Loucy (cell line): ENCODE measurements around the gene STAT5B.

ENCODE experiments used
- H2AFZ ChIP-seq: fragments of 200-600 bp; sonication (generic); 2 replicates; pipeline ENCODE4 v1.6.0; 2016; ENCODE audit warnings: antibody characterized with exemption, mild to moderate bottlenecking, low read length, moderate library complexity
- H3F3A ChIP-seq: fragments of 200-600 bp; 2 replicates; pipeline ENCODE4 v1.6.0; 2016; ENCODE audit warnings: antibody characterized with exemption, low read depth, mild to moderate bottlenecking
- H3K27me3 ChIP-seq: fragments of 200-600 bp; sonication (generic); 2 replicates; pipeline ENCODE4 v1.6.1; 2014; ENCODE audit warnings: low read length, mild to moderate bottlenecking; ENCODE audit not compliant: insufficient read depth, poor library complexity, severe bottlenecking
- H3K36me3 ChIP-seq: fragments of 200-600 bp; sonication (generic); 2 replicates; pipeline ENCODE4 v1.6.1; 2016; ENCODE audit warnings: low read length; ENCODE audit not compliant: insufficient read depth
- H3K4me1 ChIP-seq: fragments of 200-600 bp; sonication (generic); 2 replicates; pipeline ENCODE4 v1.5.1; 2014; ENCODE audit warnings: low read length, mild to moderate bottlenecking; ENCODE audit not compliant: insufficient read depth, poor library complexity, severe bottlenecking
- H3K4me2 ChIP-seq: fragments of 200-600 bp; sonication (generic); 2 replicates; pipeline ENCODE4 v1.6.0; 2014; ENCODE audit warnings: antibody characterized with exemption, low read length, low read depth, mild to moderate bottlenecking; ENCODE audit not compliant: poor library complexity, severe bottlenecking
- H3K4me3 ChIP-seq: fragments of 200-600 bp; sonication (generic); 2 replicates; pipeline ENCODE4 v1.5.1; 2014; ENCODE audit warnings: low read length, mild to moderate bottlenecking, mixed read lengths; ENCODE audit not compliant: poor library complexity, severe bottlenecking
- H3K79me2 ChIP-seq: fragments of 200-600 bp; sonication (generic); 2 replicates; pipeline ENCODE4 v1.6.1; 2014; ENCODE audit warnings: low read length; ENCODE audit not compliant: insufficient read depth
- H3K9ac ChIP-seq: fragments of 200-600 bp; sonication (generic); 2 replicates; pipeline ENCODE4 v1.6.0; 2014; ENCODE audit warnings: mild to moderate bottlenecking, low read depth, low read length, moderate library complexity; ENCODE audit not compliant: poor library complexity, severe bottlenecking
- H3K9me2 ChIP-seq: fragments of 200-600 bp; sonication (generic); replicated peaks from 2 replicates; pipeline ENCODE4 v1.6.1; 2016; ENCODE audit warnings: low read depth, low read length, mixed read lengths
- H3K9me3 ChIP-seq: fragments of 200-600 bp; sonication (generic); 2 replicates; pipeline ENCODE4 v1.6.1; 2014; ENCODE audit warnings: mild to moderate bottlenecking, antibody characterized with exemption, low read length, low read depth; ENCODE audit not compliant: insufficient read depth
- H4K20me1 ChIP-seq: fragments of 200-600 bp; sonication (generic); 2 replicates; pipeline ENCODE4 v1.6.0; 2014; ENCODE audit warnings: antibody characterized with exemption, low read length, mild to moderate bottlenecking; ENCODE audit not compliant: insufficient read depth, poor library complexity, severe bottlenecking
- EZH2phosphoT487 ChIP-seq: fragments of 200-600 bp; IDR thresholded peaks from 2 replicates; pipeline ENCODE4 v1.6.1; 2018; ENCODE audit warnings: antibody characterized with exemption, mild to moderate bottlenecking, moderate library complexity, borderline replicate concordance
- TF ChIP-seq, protein P1 (sequence below): fragments of 200-600 bp; sonication (generic); conservative IDR thresholded peaks from 2 replicates; pipeline ENCODE4 v1.5.1; 2014; ENCODE audit warnings: mild to moderate bottlenecking, antibody characterized with exemption, low read length

STAT5B gene

GRCh38 chr17:42312035-42312284 lies 35.8 kb upstream of the STAT5B start:
- no peak overlapping the region for H2AFZ ChIP-seq
- peak overlapping the region; percentile 95 for H3K9ac ChIP-seq
- no peaks in the 10 kb centered on the region for H3K27me3 ChIP-seq
- H3F3A ChIP-seq: peaks cover 35% of the 10 kb centered on the region
- peaks cover 58% of the 10 kb centered on the region for H3K36me3 ChIP-seq
- H4K20me1 ChIP-seq: no peaks in the 10 kb centered on the region
- no peaks in the 10 kb centered on the region for H3K9me3 ChIP-seq
- H3K4me2 ChIP-seq: peak overlapping the region; percentile 97
- H3K4me3 ChIP-seq: peak overlapping the region; percentile 73
- H3K9me2 ChIP-seq: no peaks in the 10 kb centered on the region
- peaks cover 70% of the 10 kb centered on the region for H3K4me1 ChIP-seq
- H3K79me2 ChIP-seq: peaks cover 44% of the 10 kb centered on the region
- no peak for TF ChIP-seq EZH2phosphoT487
- TF ChIP-seq, protein P1, sequence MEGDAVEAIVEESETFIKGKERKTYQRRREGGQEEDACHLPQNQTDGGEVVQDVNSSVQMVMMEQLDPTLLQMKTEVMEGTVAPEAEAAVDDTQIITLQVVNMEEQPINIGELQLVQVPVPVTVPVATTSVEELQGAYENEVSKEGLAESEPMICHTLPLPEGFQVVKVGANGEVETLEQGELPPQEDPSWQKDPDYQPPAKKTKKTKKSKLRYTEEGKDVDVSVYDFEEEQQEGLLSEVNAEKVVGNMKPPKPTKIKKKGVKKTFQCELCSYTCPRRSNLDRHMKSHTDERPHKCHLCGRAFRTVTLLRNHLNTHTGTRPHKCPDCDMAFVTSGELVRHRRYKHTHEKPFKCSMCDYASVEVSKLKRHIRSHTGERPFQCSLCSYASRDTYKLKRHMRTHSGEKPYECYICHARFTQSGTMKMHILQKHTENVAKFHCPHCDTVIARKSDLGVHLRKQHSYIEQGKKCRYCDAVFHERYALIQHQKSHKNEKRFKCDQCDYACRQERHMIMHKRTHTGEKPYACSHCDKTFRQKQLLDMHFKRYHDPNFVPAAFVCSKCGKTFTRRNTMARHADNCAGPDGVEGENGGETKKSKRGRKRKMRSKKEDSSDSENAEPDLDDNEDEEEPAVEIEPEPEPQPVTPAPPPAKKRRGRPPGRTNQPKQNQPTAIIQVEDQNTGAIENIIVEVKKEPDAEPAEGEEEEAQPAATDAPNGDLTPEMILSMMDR: no peak

- peak overlapping the region; percentile 95 for H3K9ac ChIP-seq
Measured at GRCh38 chr17:42311240-42312034, 35.2 kb upstream of the STAT5B start.

GRCh38 chr17:42310787-42311215 lies 34.6 kb upstream of the STAT5B start:
- Histone ChIP-seq H3K9ac (peak overlapping the region; percentile 95), H4K20me1 (no peaks in the 10 kb centered on the region), H3F3A (peaks cover 35% of the 10 kb centered on the region), H3K36me3 (peaks cover 63% of the 10 kb centered on the region), H3K9me3 (no peaks in the 10 kb centered on the region), H3K4me2 (peak overlapping the region; percentile 97), H3K4me1 (peaks cover 59% of the 10 kb centered on the region), H3K79me2 (peaks cover 35% of the 10 kb centered on the region), H3K27me3 (no peaks in the 10 kb centered on the region), H3K9me2 (no peaks in the 10 kb centered on the region), H3K4me3 (peak overlapping the region; percentile 73), H2AFZ (no peak overlapping the region)
- no peak for TF ChIP-seq EZH2phosphoT487
- TF ChIP-seq, protein P1: no peak

More at GRCh38 chr17:42311240-42312034, 35.2 kb upstream of the STAT5B start:
- Histone ChIP-seq H3K9me3 (no peaks in the 10 kb centered on the region), H4K20me1 (no peaks in the 10 kb centered on the region), H3K79me2 (peaks cover 41% of the 10 kb centered on the region), H3K27me3 (no peaks in the 10 kb centered on the region), H3K9me2 (no peaks in the 10 kb centered on the region), H3K4me3 (peak overlapping the region; percentile 73), H3F3A (peaks cover 35% of the 10 kb centered on the region), H2AFZ (no peak overlapping the region), H3K36me3 (peaks cover 57% of the 10 kb centered on the region), H3K4me2 (peak overlapping the region; percentile 97), H3K4me1 (peaks cover 65% of the 10 kb centered on the region)
- TF ChIP-seq EZH2phosphoT487: no peak
- TF ChIP-seq, protein P1: no peak
